Stimulated activated CD4-positive, alpha-beta T cell treated with anti-CD3 and anti-CD28 coated beads, Interleukin-4, amount 100 ng/mL, for 48 hours (primary cell): ENCODE measurements around the gene ARHGAP25.

Experiments
- DNase-seq, 2 donors: peaks; one replicate each; pipeline ENCODE4 v3.0.0-alpha.2; 2020; ENCODE audit warnings: low read depth in 2 of 2

The ARHGAP25 gene

DNA sequence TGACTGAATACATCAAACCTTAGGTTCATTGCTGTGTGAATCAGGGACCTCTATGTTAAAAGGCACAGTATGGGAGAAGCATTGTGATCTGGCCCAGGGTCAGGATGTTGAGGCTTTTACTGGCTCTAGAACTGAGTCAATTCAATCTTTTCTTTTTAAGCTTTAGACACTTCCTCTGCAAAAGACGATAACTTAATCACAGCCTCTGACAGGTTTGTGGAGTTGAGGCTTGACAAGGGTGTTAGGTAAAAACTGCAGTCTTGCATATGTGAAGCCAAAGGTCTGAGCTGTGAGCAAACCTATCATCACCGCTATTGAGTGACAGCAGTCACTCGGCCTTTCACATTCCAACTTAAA, 17.3 kb upstream of the ARHGAP25 start:
- DNase-seq: peak in 1 of 2 donors; percentile 34

DNA sequence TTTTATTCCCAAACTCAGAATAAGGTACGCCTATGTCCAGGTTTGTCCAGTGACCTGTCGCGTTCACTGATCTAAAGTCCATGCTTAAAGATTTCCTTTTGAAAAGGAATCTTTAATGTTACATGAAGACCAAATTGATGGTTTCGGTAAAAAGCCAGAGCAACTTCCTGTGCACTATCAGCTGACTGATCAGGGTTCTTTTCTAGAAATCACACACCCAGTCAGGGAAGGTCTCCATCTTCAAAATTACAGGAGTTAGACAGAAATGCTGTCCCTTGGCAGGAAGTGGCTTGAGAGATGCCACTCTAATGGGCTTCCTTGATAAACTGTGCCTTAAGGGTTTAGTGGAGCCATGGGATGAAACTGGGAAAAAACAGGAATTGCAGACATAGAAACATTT, 14.7 kb upstream of the ARHGAP25 start:
- no peak for DNase-seq

DNA sequence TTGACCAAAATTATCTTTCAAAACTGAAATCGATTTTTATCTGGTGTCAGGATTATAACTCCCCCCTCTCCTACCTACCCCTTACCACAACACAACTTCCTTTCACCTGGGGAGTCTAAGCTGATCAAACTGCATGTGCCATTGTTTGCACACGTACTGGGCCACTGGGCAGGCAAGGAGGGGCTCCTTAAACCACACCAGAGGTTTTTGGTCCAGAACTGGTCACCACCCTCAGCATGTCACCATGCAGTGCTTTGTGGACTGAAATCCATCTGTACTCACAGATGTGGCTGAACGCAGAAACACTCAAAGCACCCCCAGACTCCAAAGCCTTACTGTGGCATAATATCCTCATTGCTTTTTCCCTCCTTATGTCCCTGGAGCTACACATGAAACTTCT, 13.9 kb upstream of the ARHGAP25 start:
- DNase-seq: no peak

DNA sequence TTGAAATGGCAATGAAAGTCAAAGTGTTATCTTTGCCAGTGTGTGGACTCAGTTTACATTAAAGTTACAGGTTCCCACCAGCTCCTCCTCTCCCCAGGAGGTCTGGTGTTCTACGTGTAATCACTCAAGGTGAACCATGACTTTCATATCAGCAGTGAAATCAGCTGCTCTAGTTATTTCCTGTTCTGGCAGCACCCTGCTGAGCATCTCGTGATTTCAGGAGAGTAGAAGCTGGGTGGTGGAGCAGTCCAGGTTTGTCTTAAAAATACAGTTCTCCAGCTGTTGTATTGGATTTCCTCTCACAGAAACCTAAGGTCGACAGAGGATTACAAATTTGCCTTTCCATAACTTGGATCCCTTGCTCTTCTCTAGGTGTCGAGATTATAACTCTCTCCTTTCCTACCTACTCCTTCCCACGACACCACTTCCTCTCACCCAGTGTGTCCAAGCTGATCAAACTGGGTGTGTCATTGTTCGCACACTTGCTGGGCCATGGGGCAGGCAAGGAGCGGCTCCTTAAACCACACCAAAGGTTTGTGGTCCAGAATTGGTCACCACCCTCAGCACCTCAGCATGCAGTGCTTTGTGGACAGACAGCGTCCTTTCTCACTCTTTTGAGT, 13.0 kb upstream of the ARHGAP25 start:
- DNase-seq: no peak

DNA sequence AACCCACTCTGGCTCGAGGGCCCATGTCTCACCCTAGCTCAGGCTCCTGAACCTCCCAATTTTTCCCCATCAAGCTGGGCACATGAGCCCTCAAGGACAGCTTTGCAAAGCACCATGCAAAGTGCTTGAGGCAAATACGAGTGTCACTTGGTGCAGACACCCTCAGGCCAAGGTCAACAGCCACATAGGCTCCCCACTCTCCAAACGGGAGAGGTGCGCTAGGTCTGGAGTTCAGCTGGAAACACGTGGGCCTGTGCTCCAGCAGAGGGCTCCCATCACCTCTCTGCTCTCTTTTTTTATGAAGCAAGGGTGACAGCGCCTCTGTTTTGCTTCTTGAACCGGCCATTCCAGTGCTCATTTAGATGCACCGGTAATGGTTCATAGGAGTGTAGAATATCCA, 11.9 kb upstream of the ARHGAP25 start:
- DNase-seq: no peak

DNA sequence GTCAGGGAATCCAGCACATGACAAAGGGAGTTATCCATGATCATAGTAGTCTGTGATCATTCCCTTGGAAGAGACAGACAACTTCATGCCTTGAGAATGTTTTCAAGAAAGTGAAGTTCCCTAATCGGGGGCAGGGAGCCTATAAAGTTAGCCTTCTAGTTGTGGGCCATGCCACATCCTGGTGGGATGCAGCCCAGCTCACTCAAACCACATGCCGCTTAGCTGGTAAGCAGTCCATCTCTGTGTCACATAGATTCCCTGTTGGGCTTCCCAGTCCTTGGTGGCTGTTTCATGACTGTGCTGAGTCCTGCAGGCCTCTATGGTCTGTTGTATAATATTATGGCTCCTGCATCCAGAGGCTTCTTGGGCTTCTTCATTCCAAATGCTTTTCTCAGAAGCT, 11.4 kb upstream of the ARHGAP25 start:
- no peak for DNase-seq

DNA sequence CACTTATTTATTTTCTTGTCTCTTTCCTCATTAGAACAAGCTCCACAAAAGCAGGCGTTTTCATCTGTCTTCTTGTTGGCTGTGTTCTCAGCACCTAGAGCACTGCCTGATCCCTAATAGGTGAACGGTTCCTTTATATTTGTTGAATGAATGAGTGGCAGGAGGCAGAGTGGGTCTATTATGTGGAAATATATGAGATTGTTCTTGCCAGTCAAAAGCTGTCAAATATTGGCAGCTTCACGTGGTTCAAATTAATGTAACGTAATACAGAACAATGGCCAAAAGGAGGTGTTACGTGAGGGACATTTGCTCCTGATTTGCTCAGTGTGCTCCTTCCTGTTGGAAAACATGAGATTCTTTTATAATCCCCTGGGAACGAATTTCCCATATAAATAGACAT, 8.5 kb upstream of the ARHGAP25 start:
- no peak for DNase-seq

DNA sequence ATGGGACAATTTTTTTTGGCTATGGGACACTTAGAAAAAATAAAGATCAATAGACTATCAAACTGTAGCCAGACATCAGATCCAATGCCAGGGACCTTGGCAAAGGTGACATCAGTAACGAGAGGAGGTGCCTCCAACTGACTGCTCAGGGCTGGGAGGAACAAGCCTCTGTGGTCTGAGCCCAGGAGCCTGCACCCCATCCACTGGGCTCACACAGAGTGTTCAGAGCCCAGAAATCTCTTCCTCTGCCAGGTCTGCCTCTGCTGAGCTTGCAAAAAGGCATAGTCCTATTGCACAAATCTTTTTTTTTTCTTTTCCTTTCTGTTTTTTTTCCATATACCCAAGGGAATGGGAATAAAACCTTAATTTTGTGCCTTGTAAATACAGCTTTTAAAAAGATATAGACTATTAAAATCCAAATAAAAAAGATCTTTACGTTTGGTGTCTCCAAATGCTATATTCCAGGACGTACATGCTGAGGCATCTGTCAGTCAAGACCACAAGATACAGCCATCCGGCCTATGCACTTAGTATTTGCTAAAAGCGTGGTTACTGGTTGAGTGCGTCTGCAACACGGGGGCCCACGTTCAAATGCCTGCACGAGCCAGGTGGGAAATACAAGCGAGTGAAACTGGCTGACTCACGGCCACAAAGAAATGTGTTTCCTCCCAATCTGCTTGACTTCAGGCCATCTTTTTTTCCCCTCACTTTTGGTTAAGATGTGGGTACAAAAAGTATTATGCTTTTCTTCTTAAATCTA, 7.8 kb upstream of the ARHGAP25 start:
- DNase-seq: peak; percentile 56 to 80

DNA sequence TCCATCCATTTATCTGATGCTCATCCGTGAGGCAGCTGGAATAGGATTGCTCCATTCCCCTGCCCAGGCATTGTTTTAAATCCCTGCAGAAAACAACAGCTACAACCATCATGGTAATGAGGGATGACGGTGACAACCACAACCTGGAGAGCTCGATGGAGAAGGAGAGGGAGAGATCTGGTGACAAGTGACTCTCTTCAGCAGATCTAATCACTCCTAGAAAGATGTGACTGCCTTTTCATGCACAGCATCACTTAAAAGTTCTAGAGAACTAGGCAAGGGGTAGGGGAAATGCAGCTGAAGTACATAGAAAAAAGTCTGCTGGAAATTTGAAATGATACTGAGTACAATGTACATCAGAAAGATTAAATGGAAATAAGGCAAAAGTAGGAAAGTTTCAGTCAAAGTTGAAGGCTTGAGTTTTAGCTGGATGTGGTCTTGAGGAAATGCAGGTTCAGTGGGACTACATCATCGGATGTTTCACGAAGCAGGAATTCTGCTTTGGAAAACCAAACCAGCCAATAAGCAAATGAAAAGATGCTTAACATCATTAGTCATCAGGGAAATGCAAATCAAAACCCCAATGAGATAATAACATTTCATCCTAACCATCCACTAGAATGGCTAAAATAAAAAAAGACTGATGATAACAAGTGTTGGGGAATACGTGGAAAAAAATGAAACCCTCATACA, 6.8 kb upstream of the ARHGAP25 start:
- no peak for DNase-seq

DNA sequence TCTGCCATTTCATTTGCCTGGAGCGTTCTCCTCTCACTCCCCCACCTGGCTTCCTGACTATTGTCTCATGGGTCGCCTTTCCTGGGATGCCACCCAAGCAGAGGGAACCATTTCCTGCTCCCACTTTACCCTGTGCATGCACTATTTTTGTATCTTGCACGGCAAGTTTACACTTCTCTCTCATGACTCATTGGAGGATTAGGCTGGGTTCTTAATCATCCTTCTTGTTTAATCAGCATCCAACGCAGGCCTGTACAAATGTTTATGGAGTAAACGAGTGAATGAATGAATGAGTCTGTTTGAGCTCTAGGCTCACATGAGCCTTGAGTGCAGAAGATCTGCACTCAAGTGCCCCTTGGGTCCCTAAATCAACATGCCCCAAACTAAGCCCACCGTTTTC, 3.8 kb upstream of the ARHGAP25 start:
- DNase-seq: no peak

DNA sequence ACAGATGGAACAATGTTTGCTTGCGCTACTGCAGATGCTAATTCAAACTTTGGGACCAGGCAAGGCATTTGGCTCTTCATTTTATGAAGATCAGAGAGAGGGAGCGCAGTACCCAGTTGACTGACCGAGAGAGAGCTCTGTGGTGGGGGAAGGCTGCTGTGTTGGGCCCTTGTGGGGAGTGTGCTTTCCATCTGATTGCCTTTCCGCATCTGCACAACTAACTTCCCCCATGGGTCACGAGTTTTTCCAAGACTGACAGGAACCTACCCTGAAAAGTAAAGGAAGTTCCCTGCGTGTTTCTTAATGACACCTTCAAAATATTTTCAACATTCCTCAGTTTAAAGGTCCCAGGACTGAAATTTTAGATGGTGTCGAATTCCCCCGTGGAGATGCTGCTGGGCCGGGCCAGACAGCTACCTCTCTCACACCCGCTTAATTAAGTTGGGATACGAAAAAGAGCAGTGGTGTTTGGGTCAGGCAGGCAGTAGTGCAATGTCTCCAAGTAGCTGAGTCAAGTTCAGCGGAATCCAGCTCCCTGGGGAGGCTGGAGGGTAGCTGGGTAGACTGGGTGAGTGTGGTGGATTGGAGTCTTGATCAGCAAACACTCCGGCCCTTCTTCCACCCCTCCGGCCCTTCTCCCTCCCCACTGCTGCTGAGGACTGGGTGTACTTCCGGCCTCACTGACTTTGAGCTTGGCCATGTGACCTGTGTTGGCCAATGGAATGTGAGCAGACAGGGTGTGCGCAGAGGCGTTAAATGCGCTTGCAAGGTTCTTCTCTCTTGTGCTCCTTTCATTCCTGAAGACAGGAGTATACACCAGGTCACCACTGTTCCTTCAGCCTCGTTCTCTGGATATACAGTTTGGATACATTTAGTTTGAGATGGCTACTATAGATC, 2.3 kb upstream of the ARHGAP25 start:
- no peak for DNase-seq

DNA sequence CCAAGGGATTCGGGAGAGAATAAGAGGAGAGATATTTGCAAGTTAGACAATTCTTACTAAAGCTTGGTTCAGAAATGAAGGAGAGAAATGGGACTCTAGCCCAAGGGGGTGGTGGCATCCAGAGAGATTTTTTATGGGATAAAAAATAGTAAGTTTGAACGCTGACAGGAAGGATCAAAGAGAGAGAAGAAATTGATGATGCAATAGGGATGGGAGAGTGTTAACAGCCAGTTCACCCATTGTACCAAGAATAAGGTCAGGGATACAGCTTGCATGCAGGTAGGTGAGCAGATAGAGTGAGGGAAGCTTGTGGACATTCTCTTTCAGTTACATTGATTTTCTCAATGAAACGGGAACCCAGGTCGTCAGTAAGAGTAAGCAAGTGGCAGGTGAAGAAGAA, 1.2 kb upstream of the ARHGAP25 start:
- DNase-seq: no peak

DNA sequence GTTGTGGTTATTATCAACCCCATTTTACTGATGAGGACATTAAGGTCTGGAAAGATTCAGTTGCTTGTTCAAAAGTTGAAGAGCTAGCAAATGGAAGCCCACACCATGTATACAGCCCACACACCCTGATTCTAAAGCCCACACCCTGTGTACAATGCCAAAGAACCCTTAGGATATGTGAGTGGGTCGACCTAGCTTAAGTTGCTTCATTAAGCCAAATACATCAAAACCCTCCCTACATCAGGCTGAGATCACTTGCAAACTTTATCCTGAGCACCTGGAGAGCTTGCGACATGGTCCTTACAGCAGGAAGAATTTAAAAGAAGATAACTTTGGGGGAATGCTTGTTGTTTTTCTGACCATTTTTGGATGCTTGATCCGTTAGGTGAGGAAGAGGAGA, 435 bp upstream of the ARHGAP25 start:
- no peak for DNase-seq

DNA sequence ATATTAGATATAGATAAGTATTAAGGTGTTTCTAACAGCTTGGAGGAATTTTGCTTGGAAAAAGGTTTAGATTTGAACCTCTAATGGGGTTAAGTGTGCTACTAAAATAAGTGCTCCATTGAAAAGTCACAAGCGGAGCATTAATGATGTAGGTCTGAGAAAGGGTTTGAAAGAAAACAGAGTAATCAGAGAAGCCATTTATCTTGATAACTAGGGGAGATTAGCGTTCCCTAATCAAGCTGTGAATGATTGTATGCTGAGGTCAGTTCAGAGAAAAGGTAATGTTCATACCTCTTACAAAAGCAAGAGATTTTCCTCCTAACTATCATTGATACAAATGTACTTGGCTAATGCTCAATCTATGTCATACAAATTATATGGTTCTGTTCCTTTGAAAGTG, 1.5 kb downstream of the ARHGAP25 start:
- no peak for DNase-seq

DNA sequence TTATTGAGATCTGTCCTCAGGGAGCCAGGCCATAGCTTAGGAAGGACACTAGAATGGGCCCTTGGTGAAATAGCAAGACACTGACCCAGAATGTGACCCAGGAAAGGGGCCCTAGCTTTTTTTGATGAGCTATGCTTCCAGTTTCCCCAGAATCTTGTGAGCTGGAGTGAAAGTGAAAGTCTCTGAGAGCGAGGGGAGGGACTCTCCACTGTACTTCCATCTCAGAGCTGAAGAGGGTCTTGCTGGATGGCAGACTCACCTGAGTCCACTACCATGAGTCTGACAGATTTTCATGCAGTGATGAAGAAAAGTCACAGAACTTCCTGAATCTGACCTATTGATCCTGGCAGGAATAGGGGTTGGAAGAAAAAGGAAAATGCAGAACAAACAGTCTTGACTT, 3.1 kb downstream of the ARHGAP25 start:
- no peak for DNase-seq

DNA sequence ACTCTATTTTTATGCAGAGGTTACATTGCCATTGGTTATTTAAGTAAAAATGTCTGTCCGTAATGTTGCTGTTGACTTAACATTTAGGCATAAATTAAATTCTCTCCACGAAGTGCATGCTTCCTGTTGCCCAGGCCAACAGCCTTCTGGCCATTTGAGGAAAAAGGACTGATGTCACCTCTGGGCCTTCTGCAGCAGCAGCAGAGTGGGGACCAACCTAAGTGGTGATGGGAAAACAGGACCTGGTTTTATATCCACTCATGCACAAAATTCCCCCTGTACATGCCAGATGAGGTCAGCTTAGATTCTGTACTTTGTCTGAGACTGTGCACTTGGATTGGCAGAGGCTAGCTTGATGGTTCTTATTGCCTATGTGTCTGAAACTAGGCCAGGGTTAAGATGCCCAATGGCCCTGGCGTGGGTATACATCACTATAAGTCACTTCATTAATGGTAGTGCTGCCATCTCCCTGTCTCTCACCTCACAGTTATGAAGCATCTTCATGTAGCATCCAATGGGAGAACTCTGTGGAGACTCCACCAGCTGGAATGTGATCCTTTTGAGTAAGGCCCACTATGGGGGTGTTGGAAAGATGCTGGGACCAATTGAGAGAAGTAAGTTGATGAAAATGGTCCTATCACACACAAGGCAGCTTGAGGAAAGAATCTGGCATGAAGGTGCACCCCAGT, 4.4 kb downstream of the ARHGAP25 start:
- no peak for DNase-seq

DNA sequence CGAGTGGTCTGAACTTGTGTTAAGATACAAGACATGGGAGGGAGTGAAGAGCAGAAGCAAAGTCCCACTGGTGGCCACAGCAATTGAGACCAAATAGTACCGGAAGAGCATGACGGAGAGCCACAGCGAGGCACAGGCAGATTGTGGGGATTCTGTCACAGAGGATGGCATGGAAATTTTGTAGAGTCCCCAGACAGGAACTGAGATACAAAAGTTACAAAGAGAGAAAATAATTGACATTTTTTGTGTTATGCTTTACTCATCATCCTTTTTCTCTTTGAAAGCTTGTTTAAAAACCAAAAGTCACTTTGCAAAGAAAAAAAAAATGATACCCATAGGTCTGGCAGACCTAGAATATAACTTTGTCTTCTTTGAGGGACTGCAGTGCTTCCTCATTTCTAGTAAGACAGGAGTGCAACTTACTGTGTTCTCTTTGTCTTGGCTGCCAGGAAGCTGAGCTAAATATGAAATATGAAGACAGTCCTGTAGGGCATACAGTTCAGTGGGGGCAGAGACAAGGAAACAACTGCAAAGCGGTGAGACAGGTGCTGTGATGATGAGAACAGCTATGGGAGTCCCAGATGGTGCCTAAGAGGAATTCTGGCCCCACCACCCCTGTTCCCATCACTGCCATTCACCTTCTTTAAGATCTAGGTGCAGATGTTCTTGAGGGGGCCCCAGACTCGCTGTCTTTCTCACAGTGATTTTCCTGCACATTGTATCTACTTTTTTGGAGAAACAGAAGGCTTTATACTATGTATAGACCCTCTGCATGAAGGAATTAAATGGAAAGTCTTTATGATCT, 5.2 kb downstream of the ARHGAP25 start:
- DNase-seq: no peak

DNA sequence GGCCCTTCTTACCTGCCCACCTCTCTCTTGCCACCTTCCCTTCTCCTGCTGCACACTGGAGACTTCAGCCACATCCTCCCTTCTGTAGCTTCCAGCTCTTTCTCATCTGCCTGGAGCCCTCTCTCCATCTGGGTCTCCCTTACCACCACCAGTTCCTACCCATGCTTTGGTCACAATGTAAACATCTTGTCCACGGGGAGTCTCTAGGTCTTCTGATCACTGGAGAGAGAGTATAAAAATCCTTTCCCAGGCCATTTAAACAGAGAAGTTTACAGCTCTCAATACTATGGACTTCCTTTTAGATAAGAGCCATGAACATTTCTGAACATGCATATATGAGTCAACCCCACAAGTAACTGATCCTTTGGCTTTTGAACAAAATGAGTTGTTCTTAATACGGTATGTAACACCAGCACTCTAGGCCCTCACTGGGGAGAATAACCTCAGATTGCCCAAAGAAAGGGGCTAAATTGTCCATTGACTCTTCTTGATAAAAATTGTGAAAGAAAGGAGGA, 5.8 kb downstream of the ARHGAP25 start:
- DNase-seq: no peak

DNA sequence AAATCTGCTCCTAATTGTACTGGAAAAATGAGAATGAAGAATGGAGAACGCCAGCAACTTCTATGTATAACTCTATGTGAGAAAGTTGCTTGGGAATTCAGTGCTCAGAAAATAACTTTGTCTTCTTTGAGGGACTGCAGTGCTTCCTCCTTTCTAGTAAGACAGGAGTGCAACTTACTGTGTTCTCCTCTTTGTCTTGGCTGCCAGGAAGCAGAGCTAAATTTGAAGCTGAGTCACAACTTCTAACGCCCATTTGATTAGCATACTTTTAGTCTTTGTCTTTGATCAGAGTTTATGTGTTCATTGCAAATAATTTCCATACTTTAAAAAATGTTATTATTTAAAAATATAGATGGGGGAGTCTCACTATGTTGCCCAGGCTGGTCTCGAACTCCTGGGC, 6.6 kb downstream of the ARHGAP25 start:
- no peak for DNase-seq

DNA sequence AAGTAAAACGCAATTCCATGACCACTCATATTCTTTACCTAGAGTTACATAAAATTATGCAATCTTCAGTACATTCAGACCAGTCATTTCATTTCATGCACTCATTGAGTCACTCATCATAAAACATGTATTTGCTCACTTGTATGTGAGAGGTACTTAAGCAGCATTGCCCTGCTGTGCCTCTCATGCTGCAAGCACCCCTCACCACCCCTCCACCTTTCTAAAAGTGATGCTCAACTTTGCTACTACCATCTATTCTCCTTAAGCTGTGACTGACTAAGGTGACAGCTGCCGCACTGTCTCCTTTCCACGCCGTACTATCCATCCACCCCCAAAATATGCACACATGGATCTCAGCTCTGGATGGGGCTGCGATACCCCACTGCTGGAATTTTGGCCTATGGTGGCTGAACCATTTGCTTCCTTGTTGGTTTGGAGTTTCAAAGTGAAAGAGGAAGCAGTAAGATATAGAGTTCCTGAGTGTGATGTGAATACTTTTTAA, 7.2 kb downstream of the ARHGAP25 start:
- no peak for DNase-seq
